ENCODE results near the gene CYBC1. TPM values are rescaled to one million over a fixed set of nuclear protein-coding genes. Genes with fewer than 3 reads are reported as not detected.

Gene CYBC1
- total and polyA plus RNA-seq, 9 of the 15 experiments (the other 6 are each of a cell fraction or from before 2014, with no cell fraction given), result 1.3 to 71.8 (median 49.9) TPM

GRCh38 chr17:82461827-82462524 is 11.4 kb upstream of the CYBC1 start (continued):
- no peak for TF ChIP-seq MLX (CRISPR knock-in tag; conservative IDR thresholded peaks at IDR 0.05)
- no peak for TF ChIP-seq ZSCAN32 (CRISPR knock-in tag; IDR thresholded peaks at IDR 0.05)
- no peak for TF ChIP-seq AFF4 (CRISPR knock-in tag; IDR thresholded peaks at IDR 0.05)
- no peak for TF ChIP-seq TSC22D4 (tag; IDR thresholded peaks at IDR 0.05)
- no peak for TF ChIP-seq HNRNPL (IDR thresholded peaks at IDR 0.05; ENCODE audit: low read depth, low read length)
- no peak for TF ChIP-seq NFXL1 (CRISPR knock-in tag; IDR thresholded peaks at IDR 0.05)
- TF ChIP-seq ZZZ3 (IDR thresholded peaks at IDR 0.05), result no peak
- no peak for TF ChIP-seq FOXJ3 (CRISPR knock-in tag; IDR thresholded peaks at IDR 0.05)
- no peak for TF ChIP-seq ZBTB40 (IDR thresholded peaks at IDR 0.05)
- no peak for TF ChIP-seq ZBTB40 (CRISPR knock-in tag; IDR thresholded peaks at IDR 0.05)
- no peak for TF ChIP-seq ZNF79 (CRISPR knock-in tag; IDR thresholded peaks at IDR 0.05; ENCODE audit: low read depth)
- no peak for TF ChIP-seq FOXO4 (CRISPR knock-in tag; IDR thresholded peaks at IDR 0.05)

All from K562 (cell line).